Motor neuron (in vitro differentiated cells): ENCODE data around the gene ABLIM1. TPM values are rescaled to one million over a fixed set of nuclear protein-coding genes. Genes with fewer than 3 reads are reported as not detected.
A peak's percentile ranks its signal among the peaks of the same experiment; 100 is the strongest.

Source experiments
- ATAC-seq, 8 experiments: fragments of 200-7000 bp; cut with Tn5 transposase; replicated peaks in 6 of 8; 2 replicates each; pipeline ENCODE4 v1.8.0; 2021; ENCODE audit warnings: mild to moderate bottlenecking in 8 of 8, moderate library complexity in 8 of 8
- H3K27ac ChIP-seq, 2 donors: fragments of 250-450 bp; sonication (Bioruptor Pico); 2 replicates each; pipeline ENCODE4 v1.9.0; 2021; ENCODE audit warnings: antibody characterized with exemption in 2 of 2, mild to moderate bottlenecking in 2 of 2, moderate library complexity in 1 of 2
- H3K4me1 ChIP-seq, 2 donors: fragments of 250-450 bp; sonication (Bioruptor Pico); replicated peaks in 1 of 2; 2 replicates each; pipeline ENCODE4 v1.6.1; 2021; ENCODE audit warnings: antibody characterized with exemption in 2 of 2, mild to moderate bottlenecking in 2 of 2, moderate library complexity in 1 of 2
- H3K4me3 ChIP-seq, 5 donors: fragments of 250-450 bp; sonication (Bioruptor Pico); 2 replicates each; pipeline ENCODE4 v1.9.0; 2021; ENCODE audit warnings: antibody characterized with exemption in 5 of 5, mild to moderate bottlenecking in 5 of 5, moderate library complexity in 4 of 5
- WGBS, 10 experiments: fragments of 450-650 bp; shearing (Covaris generic); methylation state at CpG; one replicate each; pipeline ENCODE4 v1.0.0; 2022; 5-methylcytosine and 5-hydroxymethylcytosine counted together
- in situ Hi-C, 9 experiments: fragments of 400-800 bp; cut with MboI; loops; one replicate each; pipeline ENCODE4 v1.15.0; 2021; ENCODE audit warnings: low sequenced_read_pairs in 9 of 9, low pct_unique_long_range_greater_than_20kb in 2 of 9; ENCODE audit not compliant: unreplicated experiment in 9 of 9
- total RNA-seq, 8 experiments: library from RNA; unstranded; fragments of 300-600 nt; gene quantifications; 2 replicates each; pipeline versions ENCODE4 v1.2.3 to v1.2.4, GENCODE V29; 2022

Gene ABLIM1
- total RNA-seq, 8 experiments from 2014 or later, result 14.2 to 129 (median 32.4) TPM

DNA sequence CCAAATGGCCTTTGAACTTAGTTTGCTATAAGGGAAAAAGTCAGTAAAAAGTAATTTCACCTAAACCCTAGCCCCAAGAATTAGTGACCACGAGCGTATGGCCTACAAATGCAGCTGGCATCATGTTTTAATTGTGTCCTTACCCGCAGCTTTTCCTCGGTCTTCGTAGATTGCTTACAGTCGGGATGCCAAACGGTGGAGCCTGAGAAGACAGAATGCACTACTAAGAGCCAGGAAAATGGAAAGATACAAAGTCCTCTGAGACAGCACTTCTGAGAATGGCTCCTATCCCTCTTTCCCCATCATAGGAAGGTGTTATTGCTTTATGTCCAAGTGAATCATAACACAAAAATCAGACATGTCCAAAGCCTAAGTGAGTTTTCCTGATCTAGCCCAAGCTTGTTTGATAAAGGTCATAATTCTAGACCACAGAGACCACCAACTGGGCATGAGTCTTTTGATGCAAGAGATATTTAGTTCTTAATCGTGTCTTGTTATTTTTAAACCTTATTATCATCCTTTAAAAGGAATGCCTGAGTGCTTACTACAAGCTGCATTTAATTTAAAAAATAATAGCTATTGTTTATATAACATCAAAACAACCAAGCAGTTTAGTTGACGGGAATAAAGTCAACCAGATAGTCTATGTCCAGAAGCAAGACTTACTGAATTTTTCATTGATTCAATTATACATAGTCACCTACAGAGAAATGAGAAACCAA, 170.1 kb downstream of the ABLIM1 start:
- Histone ChIP-seq H3K4me3 (no peak overlapping the region), H3K4me1 (peaks cover 10 to 19% of the 10 kb centered on the region in 2 donors), H3K27ac (no peak overlapping the region)
- WGBS, 10 experiments, result 76 to 97% (median 90%) methylated on average over 2 to 9 of the region's 9 CpGs
- no peak for ATAC-seq
- in situ Hi-C loops, result no loop called here

DNA sequence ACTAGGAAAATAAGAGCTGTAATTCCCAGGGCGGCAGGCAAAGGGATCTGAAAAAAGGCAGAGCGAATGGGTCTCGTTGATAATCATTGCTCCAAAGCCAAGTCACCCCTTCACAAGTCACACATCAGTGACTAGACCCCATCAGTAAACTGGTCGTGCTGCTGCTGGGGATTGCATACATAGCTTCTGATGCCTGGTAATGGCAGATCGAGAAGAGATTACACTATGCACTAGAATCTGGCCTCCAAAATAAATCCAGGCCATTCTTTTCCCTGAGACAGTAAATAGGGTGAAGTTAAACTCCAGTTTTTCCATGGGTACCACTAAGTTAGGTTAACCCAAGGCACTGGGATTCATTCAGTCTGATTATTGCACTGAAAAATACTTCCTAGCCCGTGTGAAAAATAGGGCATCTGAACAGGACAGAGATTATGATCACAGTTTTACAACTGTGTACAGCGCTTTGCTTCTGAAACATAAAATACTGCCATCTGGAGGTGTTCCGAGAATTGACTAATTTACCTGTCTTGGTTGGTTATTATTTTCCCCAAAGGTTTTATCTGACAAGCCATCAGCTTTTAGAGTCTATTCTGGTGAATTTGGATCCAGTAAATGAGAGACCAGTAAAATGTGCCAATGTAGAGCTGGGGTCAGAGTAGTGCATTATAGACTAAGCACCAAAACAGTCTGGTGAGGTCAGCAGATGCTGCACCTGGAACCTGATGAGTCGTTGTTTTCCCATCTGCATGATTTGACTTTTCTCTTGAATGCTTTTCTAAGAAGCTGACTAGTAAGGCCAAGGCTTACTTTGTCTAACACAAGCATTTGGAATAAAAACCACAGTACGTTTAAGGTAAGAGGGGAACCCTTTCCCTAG, 170.9 kb downstream of the ABLIM1 start:
- H3K4me1 ChIP-seq, result peaks cover 10 to 19% of the 10 kb centered on the region in 2 donors
- 60 to 91% (median 76%) methylated on average over 3 to 10 of the region's 10 CpGs for WGBS, 10 experiments
- peak in 1 of 8 experiments; percentile 12 for ATAC-seq
- in situ Hi-C loops, result no loop called here
- no peak overlapping the region for H3K4me3 ChIP-seq
- no peak overlapping the region for H3K27ac ChIP-seq

DNA sequence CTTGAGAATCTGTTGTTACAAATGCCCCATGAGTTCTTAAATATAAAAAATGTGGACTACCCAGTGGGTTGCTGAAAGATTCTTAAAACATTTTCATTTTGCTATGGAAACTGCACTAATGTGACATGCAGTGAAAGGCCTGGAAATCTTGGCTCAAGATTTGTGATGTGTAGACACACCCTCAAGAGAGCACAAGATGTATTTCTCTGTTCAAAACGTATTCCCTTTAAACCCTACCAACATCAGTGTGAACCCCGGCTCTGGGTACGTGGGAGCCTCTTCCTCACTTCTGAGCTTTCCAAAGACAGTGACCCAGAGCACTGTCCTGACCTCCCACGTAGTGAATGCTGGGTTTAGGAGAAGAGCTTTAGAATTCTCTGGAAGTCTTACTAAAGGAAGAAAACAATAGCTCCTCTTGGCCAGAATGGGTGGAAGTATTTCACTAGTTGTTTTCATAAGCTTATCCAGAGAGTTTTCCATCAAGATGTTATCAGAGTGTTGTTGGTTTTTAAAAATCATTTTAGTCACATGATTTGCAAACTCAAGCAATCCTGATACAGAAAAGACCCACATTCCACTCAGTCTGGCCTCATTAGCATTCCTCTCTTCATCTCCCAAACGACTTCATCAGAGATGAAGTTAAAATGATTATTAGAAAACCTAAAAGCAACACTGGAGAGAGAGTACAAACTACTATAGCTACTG, 172.2 kb downstream of the ABLIM1 start:
- in situ Hi-C loops, result no loop called here
- ATAC-seq, result peak in 2 of 8 experiments; percentile 63 to 94
- Histone ChIP-seq H3K4me1 (peaks cover 10 to 15% of the 10 kb centered on the region in 2 donors), H3K27ac (no peak overlapping the region), H3K4me3 (no peak overlapping the region)
- 0 to 100% (median 60%) methylated on average over 1 to 5 of the region's 5 CpGs; no CpG with 5 or more reads in 1 of the 10 experiments for WGBS, 10 experiments

DNA sequence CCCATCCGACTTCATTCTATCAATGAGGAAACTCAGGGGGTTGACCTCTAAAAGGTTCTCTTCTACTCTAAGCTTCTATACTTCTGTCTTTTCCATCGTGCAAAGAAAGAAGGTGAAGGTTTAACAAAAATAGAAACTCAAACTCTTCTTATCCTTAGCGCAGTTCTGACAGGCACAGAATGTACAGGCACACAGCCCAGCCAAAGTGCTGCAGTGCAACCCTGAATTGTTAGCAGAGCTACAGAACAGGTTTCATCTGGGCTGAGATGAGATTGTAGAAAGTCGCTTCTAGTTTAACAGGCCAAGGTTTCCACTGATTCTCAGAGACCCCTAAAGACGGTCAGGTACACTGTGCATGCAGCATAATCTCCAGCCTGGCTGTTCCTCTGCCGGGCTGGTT, 174.5 kb downstream of the ABLIM1 start:
- no peak overlapping the region for H3K27ac ChIP-seq
- H3K4me3 ChIP-seq, result no peak overlapping the region
- 56 to 100% (median 93%) methylated on average over 3 to 6 of the region's 6 CpGs; no CpG with 5 or more reads in 2 of the 10 experiments for WGBS, 10 experiments
- peaks cover 7 to 15% of the 10 kb centered on the region in 2 donors for H3K4me1 ChIP-seq
- in situ Hi-C loops, result no loop called here
- no peak for ATAC-seq

DNA sequence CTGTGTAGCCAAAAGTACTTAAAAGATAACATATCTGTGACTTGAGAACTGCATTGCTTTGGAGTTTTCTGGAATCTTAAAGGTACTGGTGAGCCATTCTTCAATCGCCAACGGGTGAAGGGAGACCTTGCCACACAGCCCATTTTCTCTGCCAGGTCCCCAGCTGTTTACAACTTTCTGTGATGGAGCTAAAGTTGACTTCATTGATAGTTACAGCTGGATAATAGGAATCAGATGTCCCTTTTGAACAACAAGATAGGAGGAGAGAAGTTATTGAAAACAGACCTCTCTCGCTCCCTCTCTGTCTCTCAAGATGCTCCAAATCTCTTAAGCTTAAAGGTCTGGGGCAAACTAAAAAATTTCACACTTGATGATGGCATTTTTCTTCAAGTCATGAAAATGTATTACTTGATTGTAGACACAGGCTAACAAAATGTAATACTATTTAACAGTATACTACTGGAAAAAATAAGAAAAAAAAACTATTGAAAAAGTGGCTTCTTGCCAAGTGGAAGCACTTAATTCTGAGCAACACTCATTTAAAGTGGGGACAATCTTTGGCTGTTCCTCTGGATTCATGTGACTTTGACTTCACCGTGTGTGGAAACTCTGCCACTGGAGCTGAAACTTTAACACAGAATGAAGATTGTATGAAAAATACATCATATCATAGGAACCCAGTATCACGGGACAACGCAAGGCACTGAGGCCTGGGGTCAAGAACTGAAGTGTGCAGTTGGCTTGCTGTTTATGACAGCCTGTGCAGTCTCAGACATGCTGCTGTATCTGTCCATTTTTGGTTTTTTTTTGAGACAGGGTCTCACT, 175.4 kb downstream of the ABLIM1 start:
- in situ Hi-C loops, result no loop called here

DNA sequence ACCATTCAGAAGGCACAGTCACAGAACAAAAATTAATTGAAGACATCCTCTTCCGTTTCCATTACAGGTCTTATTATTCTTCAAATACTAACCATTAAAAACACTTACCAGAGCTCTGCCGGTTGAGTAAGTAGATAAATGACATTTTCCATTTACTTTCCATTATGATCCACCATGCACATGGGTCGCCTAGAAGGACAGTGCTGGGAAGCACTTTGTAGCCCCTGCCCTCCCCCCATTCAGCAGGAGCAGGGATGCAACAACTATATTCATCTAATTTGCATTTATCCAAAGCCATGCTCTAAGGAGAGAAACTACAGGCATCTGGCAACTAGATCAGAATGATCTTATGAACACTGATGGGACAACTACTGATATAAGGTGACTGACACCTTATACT, 177.0 kb downstream of the ABLIM1 start:
- WGBS, 10 experiments, result 20 to 88% (median 73%) methylated on average over 1 to 3 of the region's 3 CpGs; no CpG with 5 or more reads in 1 of the 10 experiments
- peak in 2 of 8 experiments; percentile 29 to 55 for ATAC-seq
- in situ Hi-C loops, result no loop called here
- H3K4me3 ChIP-seq, result no peak overlapping the region
- H3K4me1 ChIP-seq, result peaks cover 9 to 15% of the 10 kb centered on the region in 2 donors
- H3K27ac ChIP-seq, result no peak overlapping the region

More for the DNA sequence above, 175.4 kb downstream of the ABLIM1 start:
- H3K27ac ChIP-seq, result no peak overlapping the region
- peaks cover 8 to 15% of the 10 kb centered on the region in 2 donors for H3K4me1 ChIP-seq
- 27 to 100% (median 89%) methylated on average over 1 to 6 of the region's 6 CpGs; no CpG with 5 or more reads in 1 of the 10 experiments for WGBS, 10 experiments
- H3K4me3 ChIP-seq, result no peak overlapping the region
- no peak for ATAC-seq

DNA sequence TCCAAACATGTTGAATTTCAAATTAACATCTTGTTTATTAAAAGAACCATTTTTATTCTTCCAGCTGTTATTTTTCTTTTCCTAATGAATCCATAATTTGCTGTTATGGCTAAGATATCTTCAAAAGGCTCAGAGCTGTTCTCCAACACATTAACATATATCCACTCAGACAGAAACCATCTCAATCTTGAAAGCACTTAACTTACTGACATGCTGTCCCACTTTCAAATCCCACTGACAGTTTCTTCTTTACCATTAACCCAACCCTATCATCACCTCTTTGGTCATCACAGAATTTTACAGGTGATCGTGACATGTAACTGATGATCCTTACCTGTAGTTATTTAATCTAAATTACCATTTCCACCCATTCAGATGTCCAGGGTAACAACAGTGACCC, 178.2 kb downstream of the ABLIM1 start:
- in situ Hi-C loops, result loop anchor here in 1 of 9 experiments (10.0 kb wide), 1 partner anchor 65 kb away; no protein-coding TSS in a partner anchor
- peaks cover 9 to 15% of the 10 kb centered on the region in 2 donors for H3K4me1 ChIP-seq
- H3K27ac ChIP-seq, result no peak overlapping the region
- ATAC-seq, result no peak
- WGBS, 10 experiments, result 75 to 100% (median 100%) methylated on average over 1 of the region's 1 CpG; no CpG with 5 or more reads in 4 of the 10 experiments
- H3K4me3 ChIP-seq, result no peak overlapping the region

DNA sequence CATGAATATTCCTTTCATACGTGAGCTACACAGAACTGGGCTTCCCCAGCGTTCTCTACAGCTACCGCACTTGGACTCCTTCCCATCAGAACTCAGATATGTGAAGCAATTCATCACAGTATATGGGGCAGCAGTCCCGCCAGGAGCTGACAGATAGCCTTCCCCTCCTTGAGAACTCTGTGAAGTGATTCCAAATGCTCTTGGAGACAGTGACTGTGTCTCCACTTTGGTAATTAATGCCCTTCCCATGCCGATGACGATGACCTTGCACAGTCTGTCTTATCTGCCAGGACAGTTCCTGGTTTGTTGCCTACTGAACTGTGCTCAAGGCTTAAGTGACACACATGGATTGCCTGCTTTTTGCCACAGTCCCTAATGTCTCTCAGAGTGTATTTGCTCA, 178.8 kb downstream of the ABLIM1 start:
- WGBS, 10 experiments, result 9 to 88% (median 53%) methylated on average over 3 to 6 of the region's 6 CpGs; no CpG with 5 or more reads in 4 of the 10 experiments
- in situ Hi-C loops, result loop anchor here in 1 of 9 experiments (10.0 kb wide), 1 partner anchor 65 kb away; no protein-coding TSS in a partner anchor
- peak in 6 of 8 experiments; percentile 22 to 86 (median 56) for ATAC-seq
- Histone ChIP-seq H3K27ac (no peak overlapping the region), H3K4me1 (peaks cover 9 to 15% of the 10 kb centered on the region in 2 donors), H3K4me3 (no peak overlapping the region)

DNA sequence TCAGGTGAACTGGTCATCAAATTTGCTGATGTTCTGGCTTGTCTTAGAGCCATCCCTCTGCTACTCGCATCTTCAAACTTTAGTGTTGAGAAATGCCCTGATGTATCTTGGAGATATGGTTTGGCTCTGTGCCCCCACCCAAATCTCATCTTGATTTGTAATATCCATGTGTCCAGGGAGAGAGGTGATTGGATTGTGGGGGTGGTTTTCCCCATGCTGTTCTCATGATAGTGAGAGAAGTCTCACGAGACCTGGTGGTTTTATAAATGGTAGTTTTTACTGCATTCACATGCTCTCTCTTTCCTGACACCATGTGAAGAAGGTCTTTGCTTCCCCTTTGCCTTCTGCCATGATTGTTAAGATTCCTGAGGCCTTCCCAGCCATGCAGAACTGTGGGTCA, 179.8 kb downstream of the ABLIM1 start:
- Histone ChIP-seq H3K4me3 (no peak overlapping the region), H3K4me1 (peaks cover 9 to 15% of the 10 kb centered on the region in 2 donors), H3K27ac (no peak overlapping the region)
- in situ Hi-C loops, result loop anchor here in 1 of 9 experiments (10.0 kb wide), 1 partner anchor 67 kb away; no protein-coding TSS in a partner anchor
- 83 to 100% (median 93%) methylated on average over 1 to 2 of the region's 2 CpGs; no CpG with 5 or more reads in 2 of the 10 experiments for WGBS, 10 experiments
- no peak for ATAC-seq

DNA sequence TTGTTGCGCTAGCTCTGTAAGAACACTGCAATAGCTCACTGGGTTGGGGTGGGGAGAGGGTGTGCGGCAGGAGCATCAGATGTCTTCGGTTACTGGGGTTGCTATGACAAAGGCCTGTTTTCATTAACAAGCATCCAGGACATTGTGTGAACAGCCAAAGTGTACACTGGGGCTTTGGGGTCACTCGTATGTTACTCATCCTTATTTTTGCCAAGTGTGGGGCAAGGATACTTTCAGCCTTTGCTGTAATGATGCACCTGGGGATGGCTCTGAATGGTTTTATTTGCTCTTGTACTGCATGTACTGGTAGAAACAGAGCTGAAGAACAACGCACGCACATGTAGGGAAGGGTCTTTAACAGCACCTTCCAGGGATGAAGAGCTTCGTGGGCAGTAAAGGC, 180.8 kb downstream of the ABLIM1 start:
- 31 to 100% (median 77%) methylated on average over 1 to 7 of the region's 7 CpGs for WGBS, 10 experiments
- in situ Hi-C loops, result loop anchor here in 1 of 9 experiments (10.0 kb wide), 1 partner anchor 68 kb away; no protein-coding TSS in a partner anchor
- Histone ChIP-seq H3K27ac (no peak overlapping the region), H3K4me1 (peaks cover 9 to 15% of the 10 kb centered on the region in 2 donors), H3K4me3 (no peak overlapping the region)
- ATAC-seq, result peak in 5 of 8 experiments; percentile 27 to 91 (median 52)

DNA sequence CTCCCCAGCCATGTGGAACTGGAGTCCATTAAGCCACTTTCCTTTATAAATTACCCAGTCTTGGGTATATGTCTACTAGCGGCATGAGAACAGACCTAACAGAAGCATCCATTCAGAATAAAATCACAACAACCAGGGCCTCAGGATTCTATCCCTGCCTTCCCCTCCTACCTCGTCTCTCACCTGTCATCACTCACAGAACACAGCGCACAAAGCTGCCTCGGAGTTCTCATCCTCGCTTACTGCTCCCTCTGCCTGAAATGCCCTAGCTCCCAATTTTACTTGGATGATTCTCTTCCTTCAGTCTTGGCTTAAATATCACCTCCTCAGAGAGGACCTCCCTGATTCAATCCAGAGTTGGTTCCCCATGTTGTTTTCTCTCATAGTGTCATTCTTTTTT, 183.1 kb downstream of the ABLIM1 start:
- WGBS, 10 experiments, result 75 to 97% (median 88%) methylated on average over 1 to 5 of the region's 5 CpGs; no CpG with 5 or more reads in 1 of the 10 experiments
- in situ Hi-C loops, result loop anchor here in 1 of 9 experiments (10.0 kb wide), 1 partner anchor 70 kb away; no protein-coding TSS in a partner anchor

More for the DNA sequence above, 183.1 kb downstream of the ABLIM1 start:
- Histone ChIP-seq H3K27ac (no peak overlapping the region), H3K4me3 (no peak overlapping the region), H3K4me1 (peaks cover 7 to 9% of the 10 kb centered on the region in 2 donors)
- no peak for ATAC-seq
